Left lobe of liver (tissue), 2 donors: ENCODE measurements around the gene SYNDIG1. TPM values are rescaled to one million over a fixed set of nuclear protein-coding genes. Genes with fewer than 3 reads are reported as not detected.

Source experiments
- ATAC-seq: fragments of 200-7000 bp; cut with Tn5 transposase; one replicate; pipeline ENCODE4 v1.9.1; 2020; ENCODE audit warnings: mild to moderate bottlenecking, moderate library complexity
- DNase-seq: peaks from one replicate; pipeline ENCODE4 v3.0.0-alpha.2; 2020; ENCODE audit warnings: low spot score
- total RNA-seq: library from RNA; stranded (reverse); gene quantifications from one replicate; pipeline ENCODE4 v1.2.1, GENCODE V29; 2021
- donor health status: DM: no; HTN: no; CAD: no; lungs with moderate emphysema.
- donor health status: DM: no; HTN: yes; CAD: no.

The SYNDIG1 gene
- total RNA-seq, 1 donor from 2014 or later, result not detected

GRCh38 chr20:24701027-24701426 lies 231.6 kb downstream of the SYNDIG1 start:
- DNase-seq (peak; percentile 24), ATAC-seq (no peak)

- no peak for ATAC-seq
Measured at GRCh38 chr20:24701668-24702067, 232.2 kb downstream of the SYNDIG1 start.

DNA sequence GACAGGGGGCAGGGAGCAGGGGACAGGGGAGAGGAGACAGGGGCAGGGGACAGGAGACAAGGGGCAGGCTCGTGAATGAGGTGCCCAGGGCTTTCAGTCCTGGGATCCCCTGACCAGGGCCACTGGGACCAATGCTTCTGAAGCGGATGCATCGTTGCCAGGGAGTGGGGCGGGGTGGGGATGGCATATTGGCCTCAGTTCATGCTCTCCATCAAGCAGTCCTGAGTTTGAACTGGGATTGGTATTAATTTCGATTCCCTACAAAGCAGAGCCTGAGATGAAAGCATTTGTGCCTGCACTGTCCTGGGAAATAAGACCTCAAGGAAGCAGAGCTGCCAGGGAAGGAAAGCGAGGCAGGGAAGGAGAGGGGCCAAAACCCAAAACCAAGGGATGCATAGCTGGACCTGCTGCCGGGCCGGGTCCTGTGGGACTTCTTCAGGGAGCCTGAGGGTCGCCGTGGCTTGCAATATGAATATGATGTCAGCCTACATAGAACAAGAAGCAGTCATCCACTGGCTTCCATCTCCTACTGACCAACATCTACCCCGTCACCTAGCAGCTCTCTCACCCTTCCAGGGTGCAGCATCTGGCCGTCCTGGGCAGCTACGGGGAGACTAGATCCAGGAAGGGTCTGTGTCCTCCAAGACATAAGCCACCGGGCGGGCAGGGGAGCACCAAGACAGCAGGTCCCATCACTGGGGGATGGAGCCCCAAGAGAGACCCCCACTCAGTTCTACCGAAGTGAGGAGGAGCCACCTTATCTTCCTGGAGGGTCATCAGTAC lies 233.3 kb downstream of the SYNDIG1 start:
- no peak for ATAC-seq
- peak; percentile 32 for DNase-seq

More at GRCh38 chr20:24701668-24702067, 232.2 kb downstream of the SYNDIG1 start:
- peak; percentile 11 for DNase-seq

GRCh38 chr20:24703284-24703610 lies 233.8 kb downstream of the SYNDIG1 start:
- no peak for DNase-seq
- no peak for ATAC-seq

- no peak for ATAC-seq
- peak; percentile 22 for DNase-seq
Measured at GRCh38 chr20:24704899-24705298, 235.5 kb downstream of the SYNDIG1 start.

DNA sequence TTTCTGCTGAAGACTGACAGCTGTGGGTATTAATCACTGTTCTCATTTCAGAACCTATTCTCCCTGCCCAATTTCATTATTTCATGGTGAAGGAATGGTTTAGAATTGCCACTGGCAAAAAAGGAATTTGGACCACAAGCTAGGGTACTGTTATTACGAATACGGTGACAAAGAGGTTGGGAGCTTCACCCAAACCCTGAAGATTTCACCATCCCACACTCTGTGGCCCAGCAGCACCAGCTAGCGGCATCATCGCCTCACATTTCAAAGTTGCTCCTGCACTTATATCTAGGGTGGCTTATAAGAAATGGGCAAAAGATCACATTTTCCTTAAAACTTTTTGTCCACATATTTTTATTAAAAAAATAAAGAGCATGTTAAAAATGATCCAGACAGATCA lies 236.1 kb downstream of the SYNDIG1 start:
- no peak for DNase-seq
- ATAC-seq, result no peak

DNA sequence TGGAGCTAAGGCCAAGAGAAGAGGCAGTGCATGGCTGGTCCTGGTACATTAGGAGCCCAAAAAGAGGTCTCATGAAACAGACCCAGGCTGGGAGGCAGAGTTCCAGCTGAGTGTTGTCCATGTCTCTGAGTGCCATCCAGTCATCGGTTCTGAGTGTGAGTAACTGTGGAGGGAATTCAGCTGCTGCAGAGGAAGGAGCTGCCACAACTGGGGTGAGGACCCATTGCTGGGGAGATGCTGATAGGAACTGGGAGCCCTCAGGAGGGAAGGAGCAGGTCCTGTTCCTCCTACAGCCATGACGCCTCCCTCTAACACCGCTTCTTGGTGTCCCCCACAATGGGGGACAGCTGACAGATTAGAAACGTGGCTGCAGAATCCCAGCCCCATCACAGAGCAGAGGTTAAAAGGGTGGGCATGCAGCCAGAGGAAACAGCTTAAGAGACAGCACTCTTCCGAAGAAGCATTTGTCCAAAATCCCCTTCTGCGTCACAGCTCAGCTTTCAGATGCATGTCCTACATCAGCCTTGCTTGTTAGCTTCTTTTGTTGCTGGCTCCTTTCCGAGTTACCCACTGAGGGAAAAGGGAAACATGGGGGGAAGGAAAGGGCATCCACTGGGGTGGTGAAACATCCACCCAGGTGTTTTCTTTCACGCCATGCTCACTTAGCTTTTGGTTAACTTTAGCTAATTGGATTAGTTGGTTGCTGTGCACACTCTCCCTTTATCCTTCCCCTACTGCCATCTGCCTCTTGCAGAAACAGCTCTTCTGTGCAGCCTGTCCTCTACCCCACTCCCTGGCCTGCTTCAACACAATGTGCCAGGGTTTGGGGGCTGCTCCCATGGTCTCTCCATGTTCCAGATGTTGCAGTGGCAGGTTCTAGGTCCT lies 239.2 kb downstream of the SYNDIG1 start:
- DNase-seq, result peak; percentile 11
- no peak for ATAC-seq
